ENCODE data around the gene PTPRF. TPM values are rescaled to one million over a fixed set of nuclear protein-coding genes. Genes with fewer than 3 reads are reported as not detected.

The PTPRF gene
- total RNA-seq, 2 experiments from 2014 or later, result 2.1 to 2.4 TPM

GRCh38 chr1:43653893-43654292, 123.2 kb downstream of the PTPRF start:
- no peak for DNase-seq
- Mint-ChIP-seq H3K27ac (no peak overlapping the region), H3K36me3 (ENCODE audit: low read depth) (peaks cover 36% of the 10 kb centered on the region), H3K27me3 (no peaks in the 10 kb centered on the region), H3K9me3 (no peaks in the 10 kb centered on the region), H3K4me3 (no peak overlapping the region), H3K4me1 (peaks cover 34% of the 10 kb centered on the region)
- ChIA-PET CTCF (interaction anchor here (0.9 to 1.3 kb wide), 4 partner anchors 12 to 427 kb away, joined by 3 to 5 read pairs (median 4); no protein-coding TSS in a partner anchor), POLR2A (interaction anchor here (1.0 to 1.6 kb wide), 3 partner anchors 11 to 286 kb away, joined by 3 to 6 read pairs (median 6); partner anchors contain the start of gene ST3GAL3)

GRCh38 chr1:43655953-43656352, 125.3 kb downstream of the PTPRF start:
- H3K27ac Mint-ChIP-seq, result no peak overlapping the region
- ChIA-PET CTCF (no interaction called here), POLR2A (interaction anchor here (1.4 kb wide), 1 partner anchor 51 kb away, joined by 4 read pairs; no protein-coding TSS in a partner anchor)
- H3K4me1 Mint-ChIP-seq, result peaks cover 30% of the 10 kb centered on the region
- no peaks in the 10 kb centered on the region for H3K27me3 Mint-ChIP-seq
- H3K36me3 Mint-ChIP-seq (ENCODE audit: low read depth), result peaks cover 45% of the 10 kb centered on the region
- no peak overlapping the region for H3K4me3 Mint-ChIP-seq
- no peak for DNase-seq
- no peaks in the 10 kb centered on the region for H3K9me3 Mint-ChIP-seq

- no peak overlapping the region for H3K27ac Mint-ChIP-seq
- H3K4me3 Mint-ChIP-seq, result no peak overlapping the region
- CTCF ChIA-PET, result interaction anchor here (0.6 to 0.9 kb wide), 2 partner anchors 10 to 398 kb away, joined by 3 read pairs; partner anchors contain the start of gene KDM4A
- peaks cover 64% of the 10 kb centered on the region for H3K36me3 Mint-ChIP-seq (ENCODE audit: low read depth)
- no peaks in the 10 kb centered on the region for H3K9me3 Mint-ChIP-seq
- H3K4me1 Mint-ChIP-seq, result peaks cover 5% of the 10 kb centered on the region
- DNase-seq, result no peak
- H3K27me3 Mint-ChIP-seq, result no peaks in the 10 kb centered on the region
- POLR2A ChIA-PET, result interaction anchor here (1.0 to 1.6 kb wide), 2 partner anchors 9 to 18 kb away, joined by 3 to 14 read pairs; partner anchors contain the start of gene KDM4A
Measured at GRCh38 chr1:43659212-43660166, 128.8 kb downstream of the PTPRF start.

GRCh38 chr1:43660355-43660754, 129.7 kb downstream of the PTPRF start:
- peaks cover 62% of the 10 kb centered on the region for H3K36me3 Mint-ChIP-seq (ENCODE audit: low read depth)
- CTCF ChIA-PET, result interaction anchor here (1.0 kb wide), 1 partner anchor 10 kb away, joined by 4 read pairs; the partner anchor contains the start of gene KDM4A

GRCh38 chr1:43664369-43664768, 133.7 kb downstream of the PTPRF start:
- Mint-ChIP-seq H3K4me3 (no peak overlapping the region), H3K27me3 (no peaks in the 10 kb centered on the region), H3K36me3 (ENCODE audit: low read depth) (peaks cover 83% of the 10 kb centered on the region), H3K4me1 (peaks cover 4% of the 10 kb centered on the region), H3K27ac (no peak overlapping the region), H3K9me3 (no peaks in the 10 kb centered on the region)
- ChIA-PET POLR2A (interaction anchor here (1.4 to 4.4 kb wide), 3 partner anchors 11 to 42 kb away, joined by 4 to 17 read pairs (median 6); partner anchors contain the start of gene KDM4A), CTCF (interaction anchor here (1.4 to 1.6 kb wide), 2 partner anchors 12 to 14 kb away, joined by 3 to 4 read pairs; partner anchors contain the start of gene KDM4A)
- DNase-seq, result no peak

More at GRCh38 chr1:43660355-43660754, 129.7 kb downstream of the PTPRF start:
- DNase-seq, result no peak
- H3K4me3 Mint-ChIP-seq, result no peak overlapping the region
- no peaks in the 10 kb centered on the region for H3K9me3 Mint-ChIP-seq
- H3K4me1 Mint-ChIP-seq, result peaks cover 4% of the 10 kb centered on the region
- no peak overlapping the region for H3K27ac Mint-ChIP-seq
- POLR2A ChIA-PET, result interaction anchor here (1.0 kb wide), 1 partner anchor 17 kb away, joined by 3 read pairs; no protein-coding TSS in a partner anchor
- H3K27me3 Mint-ChIP-seq, result no peaks in the 10 kb centered on the region

- no peaks in the 10 kb centered on the region for H3K9me3 Mint-ChIP-seq
- ChIA-PET CTCF (interaction anchor here (0.9 to 1.3 kb wide), 3 partner anchors 13 to 339 kb away, joined by 3 to 5 read pairs (median 3); no protein-coding TSS in a partner anchor), POLR2A (interaction anchor here (1.8 to 4.4 kb wide), 2 partner anchors 17 to 40 kb away, joined by 5 to 17 read pairs; partner anchors contain the start of genes KDM4A and ST3GAL3)
- H3K4me3 Mint-ChIP-seq, result no peak overlapping the region
- no peak overlapping the region for H3K27ac Mint-ChIP-seq
- DNase-seq, result no peak
- H3K27me3 Mint-ChIP-seq, result no peaks in the 10 kb centered on the region
- H3K36me3 Mint-ChIP-seq (ENCODE audit: low read depth), result peaks cover 82% of the 10 kb centered on the region
- H3K4me1 Mint-ChIP-seq, result peaks cover 2% of the 10 kb centered on the region
Measured at GRCh38 chr1:43666608-43667007, 135.9 kb downstream of the PTPRF start.

GRCh38 chr1:43668956-43669355, 138.3 kb downstream of the PTPRF start:
- no peak for DNase-seq
- no peak overlapping the region for H3K27ac Mint-ChIP-seq
- peaks cover under 1% of the 10 kb centered on the region for H3K4me1 Mint-ChIP-seq
- H3K27me3 Mint-ChIP-seq, result no peaks in the 10 kb centered on the region
- CTCF ChIA-PET, result no interaction called here
- POLR2A ChIA-PET, result no interaction called here
- H3K36me3 Mint-ChIP-seq (ENCODE audit: low read depth), result peaks cover 78% of the 10 kb centered on the region
- H3K9me3 Mint-ChIP-seq, result no peaks in the 10 kb centered on the region
- no peak overlapping the region for H3K4me3 Mint-ChIP-seq

GRCh38 chr1:43669878-43670277, 139.2 kb downstream of the PTPRF start:
- Mint-ChIP-seq H3K4me1 (no peaks in the 10 kb centered on the region), H3K9me3 (no peaks in the 10 kb centered on the region), H3K27ac (no peak overlapping the region), H3K4me3 (no peak overlapping the region), H3K27me3 (no peaks in the 10 kb centered on the region), H3K36me3 (ENCODE audit: low read depth) (peaks cover 76% of the 10 kb centered on the region)
- no peak for DNase-seq
- ChIA-PET POLR2A (no interaction called here), CTCF (no interaction called here)

- DNase-seq, result no peak
- Mint-ChIP-seq H3K4me3 (no peak overlapping the region), H3K4me1 (no peaks in the 10 kb centered on the region), H3K27me3 (no peaks in the 10 kb centered on the region), H3K9me3 (no peaks in the 10 kb centered on the region), H3K36me3 (ENCODE audit: low read depth) (peaks cover 74% of the 10 kb centered on the region), H3K27ac (no peak overlapping the region)
- ChIA-PET CTCF (no interaction called here), POLR2A (interaction anchor here (0.6 to 1.3 kb wide), 2 partner anchors 21 to 36 kb away, joined by 3 to 5 read pairs; partner anchors contain the start of genes KDM4A and ST3GAL3)
Measured at GRCh38 chr1:43671193-43671592, 140.5 kb downstream of the PTPRF start.

GRCh38 chr1:43671626-43672330, 141.1 kb downstream of the PTPRF start:
- CTCF ChIA-PET, result no interaction called here
- no peak for DNase-seq
- H3K4me1 Mint-ChIP-seq, result no peaks in the 10 kb centered on the region
- no peak overlapping the region for H3K4me3 Mint-ChIP-seq
- no peaks in the 10 kb centered on the region for H3K9me3 Mint-ChIP-seq
- H3K27me3 Mint-ChIP-seq, result no peaks in the 10 kb centered on the region
- POLR2A ChIA-PET, result interaction anchor here (0.6 to 1.3 kb wide), 2 partner anchors 22 to 35 kb away, joined by 3 to 5 read pairs; partner anchors contain the start of genes KDM4A and ST3GAL3
- peaks cover 69% of the 10 kb centered on the region for H3K36me3 Mint-ChIP-seq (ENCODE audit: low read depth)
- H3K27ac Mint-ChIP-seq, result no peak overlapping the region

- CTCF ChIA-PET, result no interaction called here
- no peaks in the 10 kb centered on the region for H3K27me3 Mint-ChIP-seq
- POLR2A ChIA-PET, result interaction anchor here (1.4 kb wide), 1 partner anchor 23 kb away, joined by 6 read pairs; the partner anchor contains the start of gene KDM4A
- H3K4me1 Mint-ChIP-seq, result no peaks in the 10 kb centered on the region
- no peak overlapping the region for H3K4me3 Mint-ChIP-seq
- H3K9me3 Mint-ChIP-seq, result no peaks in the 10 kb centered on the region
- H3K36me3 Mint-ChIP-seq (ENCODE audit: low read depth), result peaks cover 67% of the 10 kb centered on the region
- H3K27ac Mint-ChIP-seq, result no peak overlapping the region
- no peak for DNase-seq
Measured at GRCh38 chr1:43673261-43673660, 142.6 kb downstream of the PTPRF start.

All from activated CD4-positive, alpha-beta memory T cell treated with anti-CD3 and anti-CD28 coated beads, Interleukin-2, amount 10 ng/mL, durations not matched to agents 7 days and 5 days (primary cell).